ENCODE results near the gene NIPA2.

The NIPA2 gene

GRCh38 chr15:22870865-22871264, 32.4 kb downstream of the NIPA2 start:
- H4K20me1 ChIP-seq (ENCODE audit: control insufficient read depth, insufficient read depth, low read depth, low read length): no peaks in the 10 kb centered on the region
- TF ChIP-seq EZH2phosphoT487 (IDR thresholded peaks at IDR 0.05; ENCODE audit: borderline replicate concordance, low read length) (no peak), CTCF (IDR thresholded peaks at IDR 0.05; ENCODE audit: low read depth, low read length, poor library complexity, severe bottlenecking) (no peak)
- no peaks in the 10 kb centered on the region for H3K27me3 ChIP-seq (ENCODE audit: control insufficient read depth, low read length)
- peaks cover 32% of the 10 kb centered on the region for H3K36me3 ChIP-seq (ENCODE audit: control insufficient read depth, low read length)
- H3K4me1 ChIP-seq (ENCODE audit: control insufficient read depth, low read length): peaks cover 6% of the 10 kb centered on the region; the same call in 1 of the 2 replicates
- H3K4me3 ChIP-seq (ENCODE audit: low read length): no peak overlapping the region
- H3K27ac ChIP-seq (ENCODE audit: low read depth, low read length): no peak overlapping the region
- no peaks in the 10 kb centered on the region for H3K9me2 ChIP-seq (replicated peaks; ENCODE audit: control insufficient read depth, low read length)
- no peak overlapping the region for H3K4me2 ChIP-seq (ENCODE audit: low read length)
- H3K79me2 ChIP-seq (ENCODE audit: control insufficient read depth, low read length): no peaks in the 10 kb centered on the region
- no peaks in the 10 kb centered on the region for H3K9me3 ChIP-seq (ENCODE audit: control insufficient read depth, insufficient read depth, low read length)
- peaks cover 14% of the 10 kb centered on the region for H3F3A ChIP-seq (ENCODE audit: control insufficient read depth, insufficient read depth)

GRCh38 chr15:22871481-22872086, 33.1 kb downstream of the NIPA2 start:
- H3K27me3 ChIP-seq (ENCODE audit: control insufficient read depth, low read length): no peaks in the 10 kb centered on the region
- H3K79me2 ChIP-seq (ENCODE audit: control insufficient read depth, low read length): no peaks in the 10 kb centered on the region
- no peaks in the 10 kb centered on the region for H3K9me3 ChIP-seq (ENCODE audit: control insufficient read depth, insufficient read depth, low read length)
- H3K36me3 ChIP-seq (ENCODE audit: control insufficient read depth, low read length): peaks cover 24% of the 10 kb centered on the region
- H3K4me2 ChIP-seq (ENCODE audit: low read length): no peak overlapping the region
- peaks cover 11% of the 10 kb centered on the region for H3F3A ChIP-seq (ENCODE audit: control insufficient read depth, insufficient read depth)
- H3K9me2 ChIP-seq (replicated peaks; ENCODE audit: control insufficient read depth, low read length): no peaks in the 10 kb centered on the region
- TF ChIP-seq CTCF (IDR thresholded peaks at IDR 0.05; ENCODE audit: low read depth, low read length, poor library complexity, severe bottlenecking) (no peak), EZH2phosphoT487 (IDR thresholded peaks at IDR 0.05; ENCODE audit: borderline replicate concordance, low read length) (no peak)
- peaks cover 6% of the 10 kb centered on the region; the same call in 1 of the 2 replicates for H3K4me1 ChIP-seq (ENCODE audit: control insufficient read depth, low read length)
- H3K4me3 ChIP-seq (ENCODE audit: low read length): no peak overlapping the region
- H4K20me1 ChIP-seq (ENCODE audit: control insufficient read depth, insufficient read depth, low read depth, low read length): no peaks in the 10 kb centered on the region
- H3K27ac ChIP-seq (ENCODE audit: low read depth, low read length): no peak overlapping the region

GRCh38 chr15:22872936-22873701, 34.7 kb downstream of the NIPA2 start:
- Histone ChIP-seq H3K4me3 (ENCODE audit: low read length) (no peak overlapping the region), H3K27ac (ENCODE audit: low read depth, low read length) (no peak overlapping the region), H3K36me3 (ENCODE audit: control insufficient read depth, low read length) (peaks cover 9% of the 10 kb centered on the region), H3K27me3 (ENCODE audit: control insufficient read depth, low read length) (no peaks in the 10 kb centered on the region), H3K9me2 (replicated peaks; ENCODE audit: control insufficient read depth, low read length) (no peaks in the 10 kb centered on the region), H4K20me1 (ENCODE audit: control insufficient read depth, insufficient read depth, low read depth, low read length) (no peaks in the 10 kb centered on the region), H3K4me2 (ENCODE audit: low read length) (no peak overlapping the region), H3K9me3 (ENCODE audit: control insufficient read depth, insufficient read depth, low read length) (no peaks in the 10 kb centered on the region), H3K79me2 (ENCODE audit: control insufficient read depth, low read length) (no peaks in the 10 kb centered on the region), H3F3A (ENCODE audit: control insufficient read depth, insufficient read depth) (peaks cover 6% of the 10 kb centered on the region), H3K4me1 (ENCODE audit: control insufficient read depth, low read length) (peaks cover 6% of the 10 kb centered on the region; the same call in 1 of the 2 replicates)
- TF ChIP-seq EZH2phosphoT487 (IDR thresholded peaks at IDR 0.05; ENCODE audit: borderline replicate concordance, low read length): no peak
- TF ChIP-seq CTCF (IDR thresholded peaks at IDR 0.05; ENCODE audit: low read depth, low read length, poor library complexity, severe bottlenecking): no peak

Measured in DOHH2 (cell line).